GM13976 (cell line): ENCODE results near the gene ZNF74.

Experiments
- DNase-seq: peaks from one replicate; pipeline ENCODE4 v3.0.0; 2012; ENCODE audit warnings: low spot score
- CTCF ChIP-seq: IDR thresholded peaks from 2 replicates; pipeline ENCODE4 v1.5.1; 2012; ENCODE audit warnings: borderline replicate concordance, mild to moderate bottlenecking; ENCODE audit not compliant: insufficient read depth; ENCODE audit errors: extremely low read depth, missing control alignments, control extremely low read depth
- in situ Hi-C: fragments of 300-500 bp; cut with MboI; formaldehyde crosslinking; loops from one replicate; pipeline ENCODE4 v1.12.0; 2022; ENCODE audit warnings: low sequenced_read_pairs, mixed read lengths, inconsistent platforms; ENCODE audit not compliant: unreplicated experiment

The ZNF74 gene

GRCh38 chr22:20384171-20384570, 9.8 kb upstream of the ZNF74 start:
- TF ChIP-seq CTCF = no peak
- DNase-seq = no peak
- in situ Hi-C loops = no loop called here

GRCh38 chr22:20384865-20385264, 9.1 kb upstream of the ZNF74 start:
- no peak for DNase-seq
- in situ Hi-C loops = no loop called here
- TF ChIP-seq CTCF = no peak

- DNase-seq = no peak
- in situ Hi-C loops = no loop called here
- TF ChIP-seq CTCF = no peak
Measured at GRCh38 chr22:20386336-20386735, 7.6 kb upstream of the ZNF74 start.

- in situ Hi-C loops = no loop called here
- no peak for TF ChIP-seq CTCF
- DNase-seq = no peak
Measured at GRCh38 chr22:20386972-20387371, 7.0 kb upstream of the ZNF74 start.

GRCh38 chr22:20388200-20388599, 5.8 kb upstream of the ZNF74 start:
- in situ Hi-C loops = no loop called here
- TF ChIP-seq CTCF = no peak
- no peak for DNase-seq

GRCh38 chr22:20389288-20389687, 4.7 kb upstream of the ZNF74 start:
- no peak for DNase-seq
- in situ Hi-C loops = no loop called here
- TF ChIP-seq CTCF = no peak

- in situ Hi-C loops = no loop called here
- no peak for TF ChIP-seq CTCF
- DNase-seq = no peak
Measured at GRCh38 chr22:20390394-20390907, 3.5 kb upstream of the ZNF74 start.
